OCI-LY3 (cell line): ENCODE results near the gene MRPS16.

Experiments
- EZH2phosphoT487 ChIP-seq: fragments of 200-600 bp; shearing (Covaris generic); IDR thresholded peaks from 2 replicates; pipeline ENCODE4 v1.6.1; 2018; ENCODE audit warnings: antibody characterized with exemption, mixed run types, low read depth
- TF ChIP-seq, protein P1 (sequence below): fragments of 200-600, 300-600 bp; sonication (generic); IDR thresholded peaks from 2 replicates; pipeline ENCODE4 v1.5.1; 2014; ENCODE audit warnings: antibody characterized with exemption, low read length, low read depth

DNA sequence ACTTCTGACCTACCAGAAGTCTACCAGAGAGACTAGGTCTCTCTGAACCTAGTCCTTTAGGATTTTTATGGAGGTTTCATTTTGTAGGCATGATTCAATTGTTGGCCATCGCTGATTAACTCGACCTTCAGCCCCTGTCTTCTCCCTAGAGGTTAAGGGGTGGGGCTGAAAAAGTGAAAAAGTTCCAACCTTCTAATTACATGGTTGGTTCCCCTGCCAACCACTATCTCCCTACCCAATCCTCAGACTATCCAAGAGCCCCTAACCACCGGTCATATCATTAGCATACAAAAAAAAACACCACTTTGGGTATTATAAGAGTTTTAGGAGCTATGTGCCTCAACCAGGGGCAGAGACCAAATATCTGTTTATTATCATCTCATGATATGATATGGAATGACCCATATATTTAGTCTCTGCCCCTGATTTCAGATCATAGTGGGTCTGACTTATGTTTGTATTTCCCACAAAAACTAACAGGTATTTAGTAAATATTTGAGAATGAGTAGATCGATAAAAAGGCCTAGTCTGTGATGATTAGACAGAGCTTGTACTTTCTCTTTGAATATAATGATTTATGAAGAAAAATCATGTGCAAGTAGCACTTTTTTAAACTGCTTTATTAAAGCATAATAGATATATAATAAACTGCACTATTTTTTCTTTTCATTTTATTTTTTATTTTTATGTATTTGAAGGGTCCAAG, 41.2 kb downstream of the MRPS16 start:
- TF ChIP-seq, protein P1, sequence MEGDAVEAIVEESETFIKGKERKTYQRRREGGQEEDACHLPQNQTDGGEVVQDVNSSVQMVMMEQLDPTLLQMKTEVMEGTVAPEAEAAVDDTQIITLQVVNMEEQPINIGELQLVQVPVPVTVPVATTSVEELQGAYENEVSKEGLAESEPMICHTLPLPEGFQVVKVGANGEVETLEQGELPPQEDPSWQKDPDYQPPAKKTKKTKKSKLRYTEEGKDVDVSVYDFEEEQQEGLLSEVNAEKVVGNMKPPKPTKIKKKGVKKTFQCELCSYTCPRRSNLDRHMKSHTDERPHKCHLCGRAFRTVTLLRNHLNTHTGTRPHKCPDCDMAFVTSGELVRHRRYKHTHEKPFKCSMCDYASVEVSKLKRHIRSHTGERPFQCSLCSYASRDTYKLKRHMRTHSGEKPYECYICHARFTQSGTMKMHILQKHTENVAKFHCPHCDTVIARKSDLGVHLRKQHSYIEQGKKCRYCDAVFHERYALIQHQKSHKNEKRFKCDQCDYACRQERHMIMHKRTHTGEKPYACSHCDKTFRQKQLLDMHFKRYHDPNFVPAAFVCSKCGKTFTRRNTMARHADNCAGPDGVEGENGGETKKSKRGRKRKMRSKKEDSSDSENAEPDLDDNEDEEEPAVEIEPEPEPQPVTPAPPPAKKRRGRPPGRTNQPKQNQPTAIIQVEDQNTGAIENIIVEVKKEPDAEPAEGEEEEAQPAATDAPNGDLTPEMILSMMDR = no peak
- TF ChIP-seq EZH2phosphoT487 = no peak
